Neuronal stem cell (in vitro differentiated cells): Measurements from ENCODE around the gene LIM2.

Experiments used
- DNase-seq: peaks from one replicate; pipeline ENCODE4 v3.0.0-alpha.2; 2013; ENCODE audit warnings: low spot score
- H2AFZ ChIP-seq: one replicate; pipeline ENCODE4 v1.6.1; 2013; ENCODE audit warnings: mild to moderate bottlenecking, low read length, inconsistent platforms
- H2AK5ac ChIP-seq: 2 replicates; pipeline ENCODE4 v1.6.1; 2013; ENCODE audit warnings: low read depth, mild to moderate bottlenecking, inconsistent platforms, low read length, moderate library complexity, mixed read lengths
- H2BK120ac ChIP-seq: 2 replicates; pipeline ENCODE4 v1.6.1; 2013; ENCODE audit warnings: low read depth, mild to moderate bottlenecking, inconsistent platforms, low read length, moderate library complexity, mixed read lengths
- H2BK12ac ChIP-seq: one replicate; pipeline ENCODE4 v1.6.1; 2013; ENCODE audit warnings: low read length, inconsistent platforms
- H2BK15ac ChIP-seq: 2 replicates; pipeline ENCODE4 v1.6.1; 2013; ENCODE audit warnings: mild to moderate bottlenecking, low read length, inconsistent platforms, mixed read lengths
- H2BK5ac ChIP-seq: one replicate; pipeline ENCODE4 v1.6.1; 2013; ENCODE audit warnings: inconsistent platforms, mild to moderate bottlenecking, low read length, moderate library complexity
- H3K14ac ChIP-seq: one replicate; pipeline ENCODE4 v1.6.1; 2013; ENCODE audit warnings: low read length, inconsistent platforms
- H3K18ac ChIP-seq: 2 replicates; pipeline ENCODE4 v1.6.1; 2013; ENCODE audit warnings: low read length, inconsistent platforms
- H3K23ac ChIP-seq: 2 replicates; pipeline ENCODE4 v1.6.1; 2013; ENCODE audit warnings: low read depth, mild to moderate bottlenecking, mixed read lengths, low read length, inconsistent platforms; ENCODE audit not compliant: poor library complexity
- H3K27ac ChIP-seq: replicated peaks from 3 replicates; pipeline ENCODE4 v1.5.1; 2013; ENCODE audit warnings: low read length, inconsistent platforms
- H3K27me3 ChIP-seq, 3 experiments: 2 replicates each; pipeline ENCODE4 v1.6.1; 2013; ENCODE audit warnings: low read length in 3 of 3, mild to moderate bottlenecking in 2 of 3, inconsistent platforms in 1 of 3, low read depth in 1 of 3, mixed read lengths in 1 of 3, moderate library complexity in 1 of 3; ENCODE audit not compliant: control insufficient read depth in 3 of 3, insufficient read depth in 3 of 3
- H3K36me3 ChIP-seq, 2 donors: replicated peaks in 1 of 2; 2 replicates each; pipeline ENCODE4 v1.6.1; 2013; ENCODE audit warnings: low read length in 2 of 2; ENCODE audit not compliant: control insufficient read depth in 2 of 2, insufficient read depth in 2 of 2
- H3K4ac ChIP-seq: 2 replicates; pipeline ENCODE4 v1.6.1; 2013; ENCODE audit warnings: inconsistent platforms, mild to moderate bottlenecking, low read length, moderate library complexity
- H3K4me1 ChIP-seq, 2 donors: 1 replicate in 1 of 2; 2 replicates in 1 of 2; pipeline ENCODE4 v1.6.1; 2013; ENCODE audit warnings: low read length in 2 of 2, low read depth in 1 of 2; ENCODE audit not compliant: control insufficient read depth in 2 of 2, insufficient read depth in 1 of 2
- H3K4me2 ChIP-seq: one replicate; pipeline ENCODE4 v1.6.1; 2013; ENCODE audit warnings: mild to moderate bottlenecking, low read length, inconsistent platforms; ENCODE audit not compliant: insufficient read depth, poor library complexity, severe bottlenecking
- H3K4me3 ChIP-seq, 2 donors: 2 replicates each; pipeline ENCODE4 v1.5.1; 2013; ENCODE audit warnings: low read length in 2 of 2, mild to moderate bottlenecking in 2 of 2, inconsistent platforms in 1 of 2, moderate library complexity in 1 of 2
- H3K79me1 ChIP-seq: one replicate; pipeline ENCODE4 v1.6.1; 2013; ENCODE audit warnings: low read depth, mild to moderate bottlenecking, inconsistent platforms, low read length, moderate library complexity
- H3K9ac ChIP-seq: one replicate; pipeline ENCODE4 v1.6.1; 2013; ENCODE audit warnings: mild to moderate bottlenecking, low read depth, low read length, inconsistent platforms; ENCODE audit not compliant: poor library complexity
- H3K9me3 ChIP-seq, 2 donors: replicated peaks in 1 of 2; 2 replicates each; pipeline versions ENCODE3 to v1.6.1; 2013; ENCODE audit warnings: low read length in 2 of 2, mild to moderate bottlenecking in 2 of 2, inconsistent platforms in 1 of 2, low read depth in 1 of 2, mixed read lengths in 1 of 2, moderate library complexity in 1 of 2; ENCODE audit not compliant: control insufficient read depth in 2 of 2, insufficient read depth in 1 of 2
- H4K8ac ChIP-seq: one replicate; pipeline ENCODE4 v1.6.1; 2013; ENCODE audit warnings: low read depth, mild to moderate bottlenecking, inconsistent platforms, low read length, moderate library complexity
- H4K91ac ChIP-seq: one replicate; pipeline ENCODE4 v1.6.1; 2013; ENCODE audit warnings: low read length, low read depth, mild to moderate bottlenecking, inconsistent platforms; ENCODE audit not compliant: poor library complexity
- WGBS, 2 donors: extraction: QIAGEN DNeasy Blood & Tissue Kit; methylation state at CpG; one replicate each; pipeline ENCODE4 v1.1.7; 2013; ENCODE audit warnings: missing lambda C conversion rate in 2 of 2, mixed read lengths in 1 of 2; ENCODE audit not compliant: insufficient read length in 2 of 2, insufficient replicate concordance in 1 of 2; ENCODE audit errors: extremely low coverage in 2 of 2; 5-methylcytosine and 5-hydroxymethylcytosine counted together

LIM2 gene

DNA sequence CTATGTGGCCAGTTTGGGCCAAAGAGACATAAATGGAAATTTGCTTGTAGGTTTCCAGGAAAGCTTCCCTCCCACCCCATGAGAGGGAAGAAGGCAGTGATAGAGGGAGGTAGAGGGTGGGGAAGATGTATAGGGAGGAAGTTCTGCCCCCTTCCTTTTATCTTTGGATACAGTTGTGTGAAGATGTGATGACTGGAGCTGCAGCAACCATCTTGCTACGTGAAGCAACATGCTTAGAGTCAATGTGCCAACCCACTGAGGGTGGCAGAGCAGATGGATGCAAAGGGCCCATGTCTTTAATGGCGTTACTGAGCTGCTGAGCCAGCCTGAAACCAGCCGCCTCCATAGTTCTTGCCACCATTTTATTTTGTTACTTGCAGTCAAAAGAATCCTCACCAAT lies 56.6 kb downstream of the LIM2 start:
- Histone ChIP-seq H3K4me2 (no peak overlapping the region), H2BK120ac (no peak overlapping the region), H3K14ac (no peak overlapping the region), H2BK5ac (no peak overlapping the region), H2AFZ (no peak overlapping the region), H4K91ac (no peak overlapping the region), H3K27ac (no peak overlapping the region), H3K18ac (no peak overlapping the region), H3K4me3 (no peak overlapping the region), H2BK15ac (no peak overlapping the region), H4K8ac (no peak overlapping the region), H2AK5ac (no peak overlapping the region), H3K4me1 (peaks cover 0 to 3% of the 10 kb centered on the region in 2 donors), H3K79me1 (no peaks in the 10 kb centered on the region), H3K36me3 (no peaks in the 10 kb centered on the region), H3K27me3 (peaks cover 0 to 8% (median 3%) of the 10 kb centered on the region in 3 experiments), H3K4ac (no peak overlapping the region), H3K9me3 (peaks cover 0 to 4% of the 10 kb centered on the region in 2 donors), H3K9ac (no peak overlapping the region), H2BK12ac (no peak overlapping the region), H3K23ac (no peak overlapping the region)
- no peak for DNase-seq
- WGBS, 2 donors = no CpG with 5 or more reads among the region's 3 CpGs

DNA sequence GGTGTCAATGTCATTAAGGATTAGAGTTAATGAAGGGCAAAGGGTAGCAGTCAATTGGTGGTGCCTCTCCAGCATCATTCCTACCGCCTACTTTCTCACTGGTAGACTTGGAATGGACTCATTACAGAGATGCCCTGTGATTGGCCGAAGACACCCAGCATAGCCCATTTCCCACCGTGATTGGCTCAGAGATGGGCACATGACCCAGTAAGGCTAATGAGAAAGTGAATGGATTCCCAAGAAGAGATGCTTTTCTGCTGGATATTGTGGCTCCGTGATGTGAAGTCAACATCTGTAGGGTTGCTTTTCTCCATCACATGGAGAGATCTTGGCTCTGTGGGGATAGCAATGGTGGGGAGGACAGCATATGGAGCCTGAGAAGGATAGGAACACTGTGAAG lies 57.4 kb downstream of the LIM2 start:
- Histone ChIP-seq H3K9ac (no peak overlapping the region), H3K27ac (no peak overlapping the region), H3K4me1 (peaks cover 0 to 3% of the 10 kb centered on the region in 2 donors), H2AK5ac (no peak overlapping the region), H3K23ac (no peak overlapping the region), H2BK15ac (no peak overlapping the region), H2AFZ (no peak overlapping the region), H3K79me1 (no peaks in the 10 kb centered on the region), H3K36me3 (no peaks in the 10 kb centered on the region), H3K4me3 (no peak overlapping the region), H4K91ac (no peak overlapping the region), H3K14ac (no peak overlapping the region), H4K8ac (no peak overlapping the region), H3K27me3 (peaks cover 0 to 15% (median 3%) of the 10 kb centered on the region in 3 experiments), H2BK5ac (no peak overlapping the region), H3K4ac (no peak overlapping the region), H2BK12ac (no peak overlapping the region), H3K4me2 (no peak overlapping the region), H3K18ac (no peak overlapping the region), H2BK120ac (no peak overlapping the region), H3K9me3 (peaks cover 0 to 4% of the 10 kb centered on the region in 2 donors)
- no peak for DNase-seq
- WGBS, 2 donors = no CpG with 5 or more reads among the region's 4 CpGs
